HEK293 (cell line): ENCODE measurements around the gene GPATCH3.

Source experiments
- CTCF ChIA-PET: fragments of 350-600 bp; formaldehyde crosslinking; extraction: SDS; loops from one replicate; lab custom pipeline; 2021; ENCODE audit warnings: antibody characterized with exemption; lab: Yijun Ruan, JAX
- POLR2A ChIA-PET: fragments of 300-600 bp; formaldehyde crosslinking; extraction: SDS; loops from one replicate; lab custom pipeline; 2020; ENCODE audit warnings: antibody characterized with exemption, inconsistent platforms; lab: Yijun Ruan, JAX
- H3K27ac ChIP-seq: fragments of 200-500 bp; sonication (Bioruptor generic); 2 replicates; pipeline ENCODE4 v1.5.1; 2014; ENCODE audit warnings: low read depth, low read length, control low read depth, inconsistent platforms; ENCODE audit errors: extremely low read depth
- H3K36me3 ChIP-seq, 2 experiments: fragments of 200-500 bp in 1 of 2; sonication (Bioruptor generic) in 1 of 2; 1 replicate in 1 of 2; 2 replicates in 1 of 2; pipeline ENCODE4 v1.5.1; 2014 to 2017; ENCODE audit warnings: inconsistent platforms in 2 of 2, low read length in 2 of 2; ENCODE audit not compliant: control insufficient read depth in 2 of 2, insufficient read depth in 1 of 2
- H3K4me1 ChIP-seq: fragments of 200-500 bp; sonication (Bioruptor generic); 2 replicates; pipeline ENCODE4 v1.5.1; 2014; ENCODE audit warnings: mild to moderate bottlenecking, low read length, inconsistent platforms; ENCODE audit not compliant: control insufficient read depth, insufficient read depth
- H3K4me3 ChIP-seq: 2 replicates; pipeline ENCODE4 v1.5.1; 2011; ENCODE audit warnings: low read depth, mild to moderate bottlenecking, control low read depth, low read length, moderate library complexity
- H3K9me3 ChIP-seq: fragments of 200-500 bp; sonication (Bioruptor generic); 2 replicates; pipeline ENCODE4 v1.5.1; 2014; ENCODE audit warnings: low read depth, low read length, inconsistent platforms; ENCODE audit not compliant: control insufficient read depth, insufficient read depth
- KLF1 ChIP-seq: fragments of 450-650 bp; formaldehyde crosslinking; IDR thresholded peaks from 2 replicates; pipeline ENCODE4 v1.5.1; 2016; ENCODE audit warnings: missing biosample characterization, missing genetic modification characterization
- MYNN ChIP-seq: fragments of 450-650 bp; formaldehyde crosslinking; IDR thresholded peaks from 2 replicates; pipeline ENCODE4 v1.5.1; 2016; ENCODE audit warnings: missing biosample characterization, missing genetic modification characterization, borderline replicate concordance
- MZF1 ChIP-seq: fragments of 450-650 bp; formaldehyde crosslinking; IDR thresholded peaks from 2 replicates; pipeline ENCODE4 v1.5.1; 2017; ENCODE audit warnings: missing biosample characterization, missing genetic modification characterization, borderline replicate concordance
- SP2 ChIP-seq: fragments of 450-650 bp; formaldehyde crosslinking; IDR thresholded peaks from 2 replicates; pipeline ENCODE4 v1.5.1; 2016; ENCODE audit warnings: missing biosample characterization, missing genetic modification characterization
- SP3 ChIP-seq: fragments of 450-650 bp; formaldehyde crosslinking; IDR thresholded peaks from 2 replicates; pipeline ENCODE4 v1.5.1; 2016; ENCODE audit warnings: missing biosample characterization, missing genetic modification characterization
- WT1 ChIP-seq: fragments of 450-650 bp; formaldehyde crosslinking; IDR thresholded peaks from 2 replicates; pipeline ENCODE4 v1.5.1; 2016; ENCODE audit warnings: missing biosample characterization, missing genetic modification characterization
- ZBTB7A ChIP-seq: fragments of 450-650 bp; formaldehyde crosslinking; IDR thresholded peaks from 2 replicates; pipeline ENCODE4 v1.5.1; 2016; ENCODE audit warnings: low read depth, missing biosample characterization, missing genetic modification characterization
- ZFP37 ChIP-seq: fragments of 450-650 bp; formaldehyde crosslinking; IDR thresholded peaks from 2 replicates; pipeline ENCODE4 v1.5.1; 2016; ENCODE audit warnings: missing biosample characterization, missing genetic modification characterization
- ZNF16 ChIP-seq: fragments of 450-650 bp; formaldehyde crosslinking; IDR thresholded peaks from 2 replicates; pipeline ENCODE4 v1.5.1; 2016; ENCODE audit warnings: low read depth, missing biosample characterization, missing genetic modification characterization
- ZNF248 ChIP-seq: fragments of 450-650 bp; formaldehyde crosslinking; IDR thresholded peaks from 2 replicates; pipeline ENCODE4 v1.5.1; 2017; ENCODE audit warnings: missing biosample characterization, missing genetic modification characterization
- ZNF366 ChIP-seq: fragments of 450-650 bp; formaldehyde crosslinking; conservative IDR thresholded peaks from 2 replicates; pipeline ENCODE4 v1.5.1; 2016; ENCODE audit warnings: missing biosample characterization, missing genetic modification characterization
- ZNF623 ChIP-seq: fragments of 450-650 bp; formaldehyde crosslinking; IDR thresholded peaks from 2 replicates; pipeline ENCODE4 v1.5.1; 2016; ENCODE audit warnings: missing biosample characterization, missing genetic modification characterization
- ZNF626 ChIP-seq: fragments of 450-650 bp; sonication (Bioruptor Pico); formaldehyde crosslinking; IDR thresholded peaks from 2 replicates; pipeline ENCODE4 v1.5.1; 2018; ENCODE audit warnings: missing biosample characterization, missing genetic modification characterization, inconsistent platforms
- ZNF843 ChIP-seq: fragments of 450-650 bp; formaldehyde crosslinking; IDR thresholded peaks from 2 replicates; pipeline ENCODE4 v1.5.1; 2016; ENCODE audit warnings: missing biosample characterization, missing genetic modification characterization
- TF ChIP-seq, protein P1 (sequence below): fragments of 450-650 bp; formaldehyde crosslinking; IDR thresholded peaks from 2 replicates; pipeline ENCODE4 v1.5.1; 2016; ENCODE audit warnings: missing biosample characterization, missing genetic modification characterization
- TF ChIP-seq, protein P2 (sequence below): fragments of 450-650 bp; formaldehyde crosslinking; IDR thresholded peaks from 2 replicates; pipeline ENCODE4 v1.5.1; 2016; ENCODE audit warnings: missing biosample characterization, missing genetic modification characterization, low read depth
- TF ChIP-seq, protein P3 (sequence below): fragments of 450-650 bp; formaldehyde crosslinking; IDR thresholded peaks from 2 replicates; pipeline ENCODE4 v1.5.1; 2016; ENCODE audit warnings: missing biosample characterization, missing genetic modification characterization
- TF ChIP-seq, protein P4 (sequence below): fragments of 450-650 bp; formaldehyde crosslinking; IDR thresholded peaks from 2 replicates; pipeline ENCODE4 v1.5.1; 2016; ENCODE audit warnings: missing biosample characterization, missing genetic modification characterization, borderline replicate concordance
- TF ChIP-seq, protein P5 (sequence below): fragments of 450-650 bp; formaldehyde crosslinking; IDR thresholded peaks from 2 replicates; pipeline ENCODE4 v1.5.1; 2016; ENCODE audit warnings: missing biosample characterization, missing genetic modification characterization

Gene GPATCH3

DNA sequence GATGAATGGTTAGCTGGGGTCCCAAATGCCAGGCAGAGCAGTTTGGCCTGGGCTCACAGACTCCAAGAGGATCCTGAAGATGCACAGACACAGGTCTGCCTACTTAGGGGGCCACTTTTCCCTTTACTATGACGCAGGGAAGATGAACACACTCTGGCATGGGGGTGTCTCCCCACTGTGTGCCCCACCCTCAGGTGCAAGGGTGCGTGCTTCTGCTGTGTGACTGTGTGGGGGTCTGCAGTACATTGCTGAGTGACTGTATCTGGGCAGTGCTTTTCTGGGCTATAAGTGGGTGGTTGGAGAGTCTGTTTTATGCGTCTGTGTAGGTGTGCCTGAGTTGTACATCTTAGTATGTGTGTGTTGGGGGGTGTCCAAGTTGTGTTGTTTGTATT lies 9.7 kb upstream of the GPATCH3 start (continued):
- TF ChIP-seq, protein P1, sequence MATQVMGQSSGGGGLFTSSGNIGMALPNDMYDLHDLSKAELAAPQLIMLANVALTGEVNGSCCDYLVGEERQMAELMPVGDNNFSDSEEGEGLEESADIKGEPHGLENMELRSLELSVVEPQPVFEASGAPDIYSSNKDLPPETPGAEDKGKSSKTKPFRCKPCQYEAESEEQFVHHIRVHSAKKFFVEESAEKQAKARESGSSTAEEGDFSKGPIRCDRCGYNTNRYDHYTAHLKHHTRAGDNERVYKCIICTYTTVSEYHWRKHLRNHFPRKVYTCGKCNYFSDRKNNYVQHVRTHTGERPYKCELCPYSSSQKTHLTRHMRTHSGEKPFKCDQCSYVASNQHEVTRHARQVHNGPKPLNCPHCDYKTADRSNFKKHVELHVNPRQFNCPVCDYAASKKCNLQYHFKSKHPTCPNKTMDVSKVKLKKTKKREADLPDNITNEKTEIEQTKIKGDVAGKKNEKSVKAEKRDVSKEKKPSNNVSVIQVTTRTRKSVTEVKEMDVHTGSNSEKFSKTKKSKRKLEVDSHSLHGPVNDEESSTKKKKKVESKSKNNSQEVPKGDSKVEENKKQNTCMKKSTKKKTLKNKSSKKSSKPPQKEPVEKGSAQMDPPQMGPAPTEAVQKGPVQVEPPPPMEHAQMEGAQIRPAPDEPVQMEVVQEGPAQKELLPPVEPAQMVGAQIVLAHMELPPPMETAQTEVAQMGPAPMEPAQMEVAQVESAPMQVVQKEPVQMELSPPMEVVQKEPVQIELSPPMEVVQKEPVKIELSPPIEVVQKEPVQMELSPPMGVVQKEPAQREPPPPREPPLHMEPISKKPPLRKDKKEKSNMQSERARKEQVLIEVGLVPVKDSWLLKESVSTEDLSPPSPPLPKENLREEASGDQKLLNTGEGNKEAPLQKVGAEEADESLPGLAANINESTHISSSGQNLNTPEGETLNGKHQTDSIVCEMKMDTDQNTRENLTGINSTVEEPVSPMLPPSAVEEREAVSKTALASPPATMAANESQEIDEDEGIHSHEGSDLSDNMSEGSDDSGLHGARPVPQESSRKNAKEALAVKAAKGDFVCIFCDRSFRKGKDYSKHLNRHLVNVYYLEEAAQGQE (tag by site-specific recombination) = no peak
- TF ChIP-seq MYNN (tag by site-specific recombination) (no peak), WT1 (tag by site-specific recombination) (no peak), MZF1 (tag by site-specific recombination) (no peak), ZNF248 (tag by site-specific recombination) (no peak), ZNF626 (tag by site-specific recombination) (no peak)
- TF ChIP-seq, protein P2, sequence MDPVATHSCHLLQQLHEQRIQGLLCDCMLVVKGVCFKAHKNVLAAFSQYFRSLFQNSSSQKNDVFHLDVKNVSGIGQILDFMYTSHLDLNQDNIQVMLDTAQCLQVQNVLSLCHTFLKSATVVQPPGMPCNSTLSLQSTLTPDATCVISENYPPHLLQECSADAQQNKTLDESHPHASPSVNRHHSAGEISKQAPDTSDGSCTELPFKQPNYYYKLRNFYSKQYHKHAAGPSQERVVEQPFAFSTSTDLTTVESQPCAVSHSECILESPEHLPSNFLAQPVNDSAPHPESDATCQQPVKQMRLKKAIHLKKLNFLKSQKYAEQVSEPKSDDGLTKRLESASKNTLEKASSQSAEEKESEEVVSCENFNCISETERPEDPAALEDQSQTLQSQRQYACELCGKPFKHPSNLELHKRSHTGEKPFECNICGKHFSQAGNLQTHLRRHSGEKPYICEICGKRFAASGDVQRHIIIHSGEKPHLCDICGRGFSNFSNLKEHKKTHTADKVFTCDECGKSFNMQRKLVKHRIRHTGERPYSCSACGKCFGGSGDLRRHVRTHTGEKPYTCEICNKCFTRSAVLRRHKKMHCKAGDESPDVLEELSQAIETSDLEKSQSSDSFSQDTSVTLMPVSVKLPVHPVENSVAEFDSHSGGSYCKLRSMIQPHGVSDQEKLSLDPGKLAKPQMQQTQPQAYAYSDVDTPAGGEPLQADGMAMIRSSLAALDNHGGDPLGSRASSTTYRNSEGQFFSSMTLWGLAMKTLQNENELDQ (tag by site-specific recombination) = no peak
- TF ChIP-seq, protein P3, sequence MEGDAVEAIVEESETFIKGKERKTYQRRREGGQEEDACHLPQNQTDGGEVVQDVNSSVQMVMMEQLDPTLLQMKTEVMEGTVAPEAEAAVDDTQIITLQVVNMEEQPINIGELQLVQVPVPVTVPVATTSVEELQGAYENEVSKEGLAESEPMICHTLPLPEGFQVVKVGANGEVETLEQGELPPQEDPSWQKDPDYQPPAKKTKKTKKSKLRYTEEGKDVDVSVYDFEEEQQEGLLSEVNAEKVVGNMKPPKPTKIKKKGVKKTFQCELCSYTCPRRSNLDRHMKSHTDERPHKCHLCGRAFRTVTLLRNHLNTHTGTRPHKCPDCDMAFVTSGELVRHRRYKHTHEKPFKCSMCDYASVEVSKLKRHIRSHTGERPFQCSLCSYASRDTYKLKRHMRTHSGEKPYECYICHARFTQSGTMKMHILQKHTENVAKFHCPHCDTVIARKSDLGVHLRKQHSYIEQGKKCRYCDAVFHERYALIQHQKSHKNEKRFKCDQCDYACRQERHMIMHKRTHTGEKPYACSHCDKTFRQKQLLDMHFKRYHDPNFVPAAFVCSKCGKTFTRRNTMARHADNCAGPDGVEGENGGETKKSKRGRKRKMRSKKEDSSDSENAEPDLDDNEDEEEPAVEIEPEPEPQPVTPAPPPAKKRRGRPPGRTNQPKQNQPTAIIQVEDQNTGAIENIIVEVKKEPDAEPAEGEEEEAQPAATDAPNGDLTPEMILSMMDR (tag by site-specific recombination) = no peak
- TF ChIP-seq, protein P4, sequence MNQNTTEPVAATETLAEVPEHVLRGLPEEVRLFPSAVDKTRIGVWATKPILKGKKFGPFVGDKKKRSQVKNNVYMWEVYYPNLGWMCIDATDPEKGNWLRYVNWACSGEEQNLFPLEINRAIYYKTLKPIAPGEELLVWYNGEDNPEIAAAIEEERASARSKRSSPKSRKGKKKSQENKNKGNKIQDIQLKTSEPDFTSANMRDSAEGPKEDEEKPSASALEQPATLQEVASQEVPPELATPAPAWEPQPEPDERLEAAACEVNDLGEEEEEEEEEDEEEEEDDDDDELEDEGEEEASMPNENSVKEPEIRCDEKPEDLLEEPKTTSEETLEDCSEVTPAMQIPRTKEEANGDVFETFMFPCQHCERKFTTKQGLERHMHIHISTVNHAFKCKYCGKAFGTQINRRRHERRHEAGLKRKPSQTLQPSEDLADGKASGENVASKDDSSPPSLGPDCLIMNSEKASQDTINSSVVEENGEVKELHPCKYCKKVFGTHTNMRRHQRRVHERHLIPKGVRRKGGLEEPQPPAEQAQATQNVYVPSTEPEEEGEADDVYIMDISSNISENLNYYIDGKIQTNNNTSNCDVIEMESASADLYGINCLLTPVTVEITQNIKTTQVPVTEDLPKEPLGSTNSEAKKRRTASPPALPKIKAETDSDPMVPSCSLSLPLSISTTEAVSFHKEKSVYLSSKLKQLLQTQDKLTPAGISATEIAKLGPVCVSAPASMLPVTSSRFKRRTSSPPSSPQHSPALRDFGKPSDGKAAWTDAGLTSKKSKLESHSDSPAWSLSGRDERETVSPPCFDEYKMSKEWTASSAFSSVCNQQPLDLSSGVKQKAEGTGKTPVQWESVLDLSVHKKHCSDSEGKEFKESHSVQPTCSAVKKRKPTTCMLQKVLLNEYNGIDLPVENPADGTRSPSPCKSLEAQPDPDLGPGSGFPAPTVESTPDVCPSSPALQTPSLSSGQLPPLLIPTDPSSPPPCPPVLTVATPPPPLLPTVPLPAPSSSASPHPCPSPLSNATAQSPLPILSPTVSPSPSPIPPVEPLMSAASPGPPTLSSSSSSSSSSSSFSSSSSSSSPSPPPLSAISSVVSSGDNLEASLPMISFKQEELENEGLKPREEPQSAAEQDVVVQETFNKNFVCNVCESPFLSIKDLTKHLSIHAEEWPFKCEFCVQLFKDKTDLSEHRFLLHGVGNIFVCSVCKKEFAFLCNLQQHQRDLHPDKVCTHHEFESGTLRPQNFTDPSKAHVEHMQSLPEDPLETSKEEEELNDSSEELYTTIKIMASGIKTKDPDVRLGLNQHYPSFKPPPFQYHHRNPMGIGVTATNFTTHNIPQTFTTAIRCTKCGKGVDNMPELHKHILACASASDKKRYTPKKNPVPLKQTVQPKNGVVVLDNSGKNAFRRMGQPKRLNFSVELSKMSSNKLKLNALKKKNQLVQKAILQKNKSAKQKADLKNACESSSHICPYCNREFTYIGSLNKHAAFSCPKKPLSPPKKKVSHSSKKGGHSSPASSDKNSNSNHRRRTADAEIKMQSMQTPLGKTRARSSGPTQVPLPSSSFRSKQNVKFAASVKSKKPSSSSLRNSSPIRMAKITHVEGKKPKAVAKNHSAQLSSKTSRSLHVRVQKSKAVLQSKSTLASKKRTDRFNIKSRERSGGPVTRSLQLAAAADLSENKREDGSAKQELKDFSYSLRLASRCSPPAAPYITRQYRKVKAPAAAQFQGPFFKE (tag by site-specific recombination) = no peak

DNA sequence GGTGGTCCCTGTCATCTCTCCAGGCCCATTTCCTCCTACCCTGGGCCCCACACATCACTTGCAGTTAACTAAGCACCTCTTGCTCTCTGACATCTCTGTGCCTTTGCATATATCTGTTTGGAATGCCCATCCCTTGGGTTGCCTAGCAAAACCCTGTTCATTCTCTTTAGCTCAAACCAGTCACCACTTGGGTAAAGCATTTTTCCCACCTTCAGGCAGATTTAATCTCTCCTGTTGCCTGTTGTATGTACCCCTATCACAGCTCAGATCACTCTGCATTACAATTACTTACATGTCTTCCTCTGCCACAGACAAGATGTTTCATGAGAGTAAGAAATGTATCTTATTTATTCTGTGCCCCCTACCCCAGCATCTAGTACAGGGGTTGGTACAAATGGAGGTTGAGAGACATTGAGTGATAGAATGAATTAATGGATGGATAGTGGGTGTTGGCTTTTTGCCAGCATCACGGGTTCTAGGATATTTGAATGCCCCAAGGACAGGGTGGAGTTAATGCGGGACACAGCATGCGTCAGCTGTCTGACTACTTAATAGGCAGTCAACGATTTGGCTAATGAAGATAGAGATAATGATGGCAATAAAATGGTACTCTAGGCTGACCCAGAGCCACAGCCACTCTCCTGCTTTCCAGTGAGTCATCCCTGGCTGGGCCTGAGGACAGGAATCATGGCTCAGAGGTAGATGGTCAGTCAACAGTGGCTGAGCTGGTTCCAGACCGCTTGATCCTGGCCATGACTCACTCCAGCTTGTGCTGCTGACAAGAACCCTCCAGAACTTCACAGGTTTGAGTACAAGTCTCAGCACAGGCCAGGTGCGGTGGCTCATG lies 7.0 kb upstream of the GPATCH3 start:
- Histone ChIP-seq H3K27ac (no peak overlapping the region), H3K9me3 (no peaks in the 10 kb centered on the region), H3K36me3 (no peaks in the 10 kb centered on the region), H3K4me3 (no peak overlapping the region), H3K4me1 (no peaks in the 10 kb centered on the region)
- CTCF ChIA-PET = interaction anchor here (0.7 to 1.1 kb wide), 2 partner anchors 28 to 140 kb away, joined by 3 to 4 read pairs; no protein-coding TSS in a partner anchor
- POLR2A ChIA-PET = interaction anchor here (0.6 to 2.7 kb wide), 3 partner anchors 8 to 17 kb away, joined by 3 to 11 read pairs (median 4); partner anchors contain the start of genes GPATCH3 and GPN2
- TF ChIP-seq KLF1 = no peak
- TF ChIP-seq ZNF366 (tag by site-specific recombination) = peak; percentile 33; the same call in 1 of the 2 replicates
- no peak for TF ChIP-seq SP2 (tag by site-specific recombination)
- no peak for TF ChIP-seq ZNF16 (tag by site-specific recombination)
- TF ChIP-seq, protein P5, sequence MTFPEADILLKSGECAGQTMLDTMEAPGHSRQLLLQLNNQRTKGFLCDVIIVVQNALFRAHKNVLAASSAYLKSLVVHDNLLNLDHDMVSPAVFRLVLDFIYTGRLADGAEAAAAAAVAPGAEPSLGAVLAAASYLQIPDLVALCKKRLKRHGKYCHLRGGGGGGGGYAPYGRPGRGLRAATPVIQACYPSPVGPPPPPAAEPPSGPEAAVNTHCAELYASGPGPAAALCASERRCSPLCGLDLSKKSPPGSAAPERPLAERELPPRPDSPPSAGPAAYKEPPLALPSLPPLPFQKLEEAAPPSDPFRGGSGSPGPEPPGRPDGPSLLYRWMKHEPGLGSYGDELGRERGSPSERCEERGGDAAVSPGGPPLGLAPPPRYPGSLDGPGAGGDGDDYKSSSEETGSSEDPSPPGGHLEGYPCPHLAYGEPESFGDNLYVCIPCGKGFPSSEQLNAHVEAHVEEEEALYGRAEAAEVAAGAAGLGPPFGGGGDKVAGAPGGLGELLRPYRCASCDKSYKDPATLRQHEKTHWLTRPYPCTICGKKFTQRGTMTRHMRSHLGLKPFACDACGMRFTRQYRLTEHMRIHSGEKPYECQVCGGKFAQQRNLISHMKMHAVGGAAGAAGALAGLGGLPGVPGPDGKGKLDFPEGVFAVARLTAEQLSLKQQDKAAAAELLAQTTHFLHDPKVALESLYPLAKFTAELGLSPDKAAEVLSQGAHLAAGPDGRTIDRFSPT = peak; percentile 29; the same call in 1 of the 2 replicates
- 0 out of 2 replicates have a peak, but pooled peaks have one; percentile 20 for TF ChIP-seq ZFP37
- no peak for TF ChIP-seq ZBTB7A
- TF ChIP-seq ZNF843 (tag by site-specific recombination) = no peak
- TF ChIP-seq ZNF623 = no peak
- no peak for TF ChIP-seq SP3 (tag by site-specific recombination)
